HepG2 (cell line): Measurements from ENCODE around the gene NINL. TPM values are rescaled to one million over a fixed set of nuclear protein-coding genes. Genes with fewer than 3 reads are reported as not detected.

ENCODE experiments used
- DNMT1 ChIP-seq: sonication (generic); formaldehyde crosslinking; IDR thresholded peaks from 2 replicates; pipeline ENCODE4 v1.5.1; 2020; ENCODE audit warnings: mild to moderate bottlenecking, missing genetic modification reagents
- EHMT2 ChIP-seq: fragments of 200-600 bp; sonication (generic); IDR thresholded peaks from 2 replicates; pipeline ENCODE4 v1.7.0; 2017; ENCODE audit warnings: antibody characterized with exemption, low read depth, low read length, borderline replicate concordance
- GTF2F1 ChIP-seq: fragments of 150-350 bp; IDR thresholded peaks from 2 replicates; pipeline ENCODE4 v1.6.1; 2014; ENCODE audit warnings: low read length
- HOXA5 ChIP-seq: sonication (generic); formaldehyde crosslinking; IDR thresholded peaks from 2 replicates; pipeline ENCODE4 v1.4.0; 2020; ENCODE audit warnings: missing genetic modification reagents
- MBD4 ChIP-seq: IDR thresholded peaks from 2 replicates; pipeline ENCODE4 v1.6.1; 2012; ENCODE audit warnings: low read length, inconsistent platforms, borderline replicate concordance
- NRL ChIP-seq: sonication (generic); formaldehyde crosslinking; IDR thresholded peaks from 2 replicates; pipeline ENCODE4 v1.5.0; 2020; ENCODE audit warnings: missing genetic modification reagents, mild to moderate bottlenecking, moderate library complexity, borderline replicate concordance
- SOX13 ChIP-seq, 3 experiments: fragments of 450-650 bp in 1 of 3; sonication (generic) in 1 of 3; formaldehyde crosslinking in 1 of 3; IDR thresholded peaks in 2 of 3; conservative IDR thresholded peaks in 1 of 3; 2 replicates each; pipeline versions ENCODE4 v1.5.0 to v1.6.1; 2016 to 2020; ENCODE audit warnings: antibody characterized with exemption in 1 of 3, mild to moderate bottlenecking in 1 of 3, missing compliant biosample characterization in 1 of 3, missing genetic modification reagents in 1 of 3, moderate library complexity in 1 of 3
- ZBTB1 ChIP-seq: sonication (generic); formaldehyde crosslinking; IDR thresholded peaks from 2 replicates; pipeline ENCODE4 v1.4.0; 2020; ENCODE audit warnings: missing genetic modification reagents, borderline replicate concordance
- ZC3H4 ChIP-seq: sonication (generic); formaldehyde crosslinking; IDR thresholded peaks from 2 replicates; pipeline ENCODE4 v1.4.0; 2020; ENCODE audit warnings: missing genetic modification reagents, borderline replicate concordance
- ZNF569 ChIP-seq: sonication (generic); formaldehyde crosslinking; IDR thresholded peaks from 2 replicates; pipeline ENCODE4 v1.5.0; 2020; ENCODE audit warnings: mild to moderate bottlenecking, missing genetic modification reagents, moderate library complexity, borderline replicate concordance
- ZSCAN31 ChIP-seq: sonication (generic); formaldehyde crosslinking; IDR thresholded peaks from 2 replicates; pipeline ENCODE4 v1.5.0; 2020; ENCODE audit warnings: low read depth, mild to moderate bottlenecking, missing genetic modification reagents
- polyA plus RNA-seq, 8 experiments: library from polyadenylated mRNA; depleted of rRNA in 3 of 8; stranded (reverse) in 7 of 8; unstranded in 1 of 8; fragments of >200 nt; fragmentation: Illumina TruSeq in 4 of 8; extraction: Trizol in 4 of 8; gene quantifications; 2 replicates each; pipeline versions ENCODE4 v1.2.1 to v1.2.3, GENCODE V29; 2011 to 2016; ENCODE audit warnings: low read depth in 4 of 8, missing spikeins in 1 of 8, mixed read lengths in 1 of 8; ENCODE audit not compliant: insufficient read depth in 1 of 8
- total RNA-seq, 5 experiments: library from RNA; depleted of rRNA; stranded (reverse); fragments of >200 nt; fragmentation: Illumina TruSeq; extraction: Trizol; gene quantifications; 2 replicates each; pipeline ENCODE4 v1.2.3, GENCODE V29; 2016; ENCODE audit warnings: low read depth in 1 of 5
- TF ChIP-seq, protein P1 (sequence below): sonication (generic); formaldehyde crosslinking; IDR thresholded peaks from 2 replicates; pipeline ENCODE4 v1.8.0; 2022; ENCODE audit warnings: mild to moderate bottlenecking, missing genetic modification reagents, moderate library complexity
- TF ChIP-seq, protein P2 (sequence below): sonication (generic); formaldehyde crosslinking; IDR thresholded peaks from 2 replicates; pipeline ENCODE4 v1.5.1; 2020; ENCODE audit warnings: missing genetic modification reagents, mild to moderate bottlenecking, borderline replicate concordance
- TF ChIP-seq, protein P3 (sequence below): sonication (generic); formaldehyde crosslinking; IDR thresholded peaks from 2 replicates; pipeline ENCODE4 v1.5.0; 2020; ENCODE audit warnings: missing genetic modification reagents
- TF ChIP-seq, protein P4 (sequence below): sonication (generic); formaldehyde crosslinking; IDR thresholded peaks from 2 replicates; pipeline ENCODE4 v1.5.0; 2020; ENCODE audit warnings: mild to moderate bottlenecking, missing genetic modification reagents, borderline replicate concordance
- TF ChIP-seq, protein P5 (sequence below): sonication (generic); formaldehyde crosslinking; IDR thresholded peaks from 2 replicates; pipeline ENCODE4 v1.4.0; 2020; ENCODE audit warnings: missing genetic modification reagents

Gene NINL
- total and polyA plus RNA-seq, 2 of the 13 experiments (the other 11 are each of a cell fraction or from before 2014, with no cell fraction given): 32.3 to 34.3 TPM

DNA sequence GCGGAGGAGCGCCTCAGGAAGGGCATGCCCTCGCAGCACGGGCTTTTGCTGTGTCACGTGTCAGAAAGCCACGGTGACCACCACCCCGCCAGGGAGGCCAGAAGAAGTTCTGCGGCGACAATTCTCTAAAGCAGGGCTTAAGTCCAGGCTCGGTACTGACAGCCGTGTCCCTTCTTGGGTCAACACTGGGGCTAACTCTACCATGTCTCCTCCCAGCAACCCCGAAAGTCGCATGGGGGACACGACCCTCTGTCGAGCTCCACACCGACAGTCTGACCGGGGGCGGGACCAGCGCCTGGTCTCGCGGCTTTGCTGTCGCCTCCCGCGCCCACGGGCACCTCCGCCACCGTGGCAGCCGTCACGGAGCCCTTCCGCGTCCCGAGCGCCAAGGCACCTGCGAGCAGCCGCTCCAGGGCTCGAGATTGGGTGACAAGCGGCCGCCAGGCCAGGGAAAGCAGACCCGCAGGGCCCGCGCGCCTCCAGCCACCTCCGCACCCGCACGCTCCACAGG is 37.9 kb upstream of the NINL start (continued):
- TF ChIP-seq DNMT1 (CRISPR knock-in tag) (0 out of 2 replicates have a peak, but pooled peaks have one; percentile 70), MBD4 (no peak), GTF2F1 (no peak; the same call in 1 of the 2 replicates), EHMT2 (no peak), SOX13 (IDR thresholded peaks at IDR 0.05) (no peak), SOX13 (CRISPR knock-in tag; conservative IDR thresholded peaks at IDR 0.05 in 1 of 2, IDR thresholded peaks at IDR 0.05 in 1 of 2) (no peak), ZBTB1 (CRISPR knock-in tag) (no peak), ZNF569 (no peak), NRL (peak; percentile 97), HOXA5 (CRISPR knock-in tag) (no peak), ZSCAN31 (CRISPR knock-in tag) (no peak), ZC3H4 (CRISPR knock-in tag) (no peak)
- TF ChIP-seq, protein P1, sequence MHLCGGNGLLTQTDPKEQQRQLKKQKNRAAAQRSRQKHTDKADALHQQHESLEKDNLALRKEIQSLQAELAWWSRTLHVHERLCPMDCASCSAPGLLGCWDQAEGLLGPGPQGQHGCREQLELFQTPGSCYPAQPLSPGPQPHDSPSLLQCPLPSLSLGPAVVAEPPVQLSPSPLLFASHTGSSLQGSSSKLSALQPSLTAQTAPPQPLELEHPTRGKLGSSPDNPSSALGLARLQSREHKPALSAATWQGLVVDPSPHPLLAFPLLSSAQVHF: peak; percentile 46
- TF ChIP-seq, protein P2, sequence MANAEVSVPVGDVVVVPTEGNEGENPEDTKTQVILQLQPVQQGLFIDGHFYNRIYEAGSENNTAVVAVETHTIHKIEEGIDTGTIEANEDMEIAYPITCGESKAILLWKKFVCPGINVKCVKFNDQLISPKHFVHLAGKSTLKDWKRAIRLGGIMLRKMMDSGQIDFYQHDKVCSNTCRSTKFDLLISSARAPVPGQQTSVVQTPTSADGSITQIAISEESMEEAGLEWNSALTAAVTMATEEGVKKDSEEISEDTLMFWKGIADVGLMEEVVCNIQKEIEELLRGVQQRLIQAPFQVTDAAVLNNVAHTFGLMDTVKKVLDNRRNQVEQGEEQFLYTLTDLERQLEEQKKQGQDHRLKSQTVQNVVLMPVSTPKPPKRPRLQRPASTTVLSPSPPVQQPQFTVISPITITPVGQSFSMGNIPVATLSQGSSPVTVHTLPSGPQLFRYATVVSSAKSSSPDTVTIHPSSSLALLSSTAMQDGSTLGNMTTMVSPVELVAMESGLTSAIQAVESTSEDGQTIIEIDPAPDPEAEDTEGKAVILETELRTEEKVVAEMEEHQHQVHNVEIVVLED (CRISPR knock-in tag): no peak
- TF ChIP-seq, protein P3, sequence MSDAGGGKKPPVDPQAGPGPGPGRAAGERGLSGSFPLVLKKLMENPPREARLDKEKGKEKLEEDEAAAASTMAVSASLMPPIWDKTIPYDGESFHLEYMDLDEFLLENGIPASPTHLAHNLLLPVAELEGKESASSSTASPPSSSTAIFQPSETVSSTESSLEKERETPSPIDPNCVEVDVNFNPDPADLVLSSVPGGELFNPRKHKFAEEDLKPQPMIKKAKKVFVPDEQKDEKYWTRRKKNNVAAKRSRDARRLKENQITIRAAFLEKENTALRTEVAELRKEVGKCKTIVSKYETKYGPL (CRISPR knock-in tag): no peak
- TF ChIP-seq, protein P4, sequence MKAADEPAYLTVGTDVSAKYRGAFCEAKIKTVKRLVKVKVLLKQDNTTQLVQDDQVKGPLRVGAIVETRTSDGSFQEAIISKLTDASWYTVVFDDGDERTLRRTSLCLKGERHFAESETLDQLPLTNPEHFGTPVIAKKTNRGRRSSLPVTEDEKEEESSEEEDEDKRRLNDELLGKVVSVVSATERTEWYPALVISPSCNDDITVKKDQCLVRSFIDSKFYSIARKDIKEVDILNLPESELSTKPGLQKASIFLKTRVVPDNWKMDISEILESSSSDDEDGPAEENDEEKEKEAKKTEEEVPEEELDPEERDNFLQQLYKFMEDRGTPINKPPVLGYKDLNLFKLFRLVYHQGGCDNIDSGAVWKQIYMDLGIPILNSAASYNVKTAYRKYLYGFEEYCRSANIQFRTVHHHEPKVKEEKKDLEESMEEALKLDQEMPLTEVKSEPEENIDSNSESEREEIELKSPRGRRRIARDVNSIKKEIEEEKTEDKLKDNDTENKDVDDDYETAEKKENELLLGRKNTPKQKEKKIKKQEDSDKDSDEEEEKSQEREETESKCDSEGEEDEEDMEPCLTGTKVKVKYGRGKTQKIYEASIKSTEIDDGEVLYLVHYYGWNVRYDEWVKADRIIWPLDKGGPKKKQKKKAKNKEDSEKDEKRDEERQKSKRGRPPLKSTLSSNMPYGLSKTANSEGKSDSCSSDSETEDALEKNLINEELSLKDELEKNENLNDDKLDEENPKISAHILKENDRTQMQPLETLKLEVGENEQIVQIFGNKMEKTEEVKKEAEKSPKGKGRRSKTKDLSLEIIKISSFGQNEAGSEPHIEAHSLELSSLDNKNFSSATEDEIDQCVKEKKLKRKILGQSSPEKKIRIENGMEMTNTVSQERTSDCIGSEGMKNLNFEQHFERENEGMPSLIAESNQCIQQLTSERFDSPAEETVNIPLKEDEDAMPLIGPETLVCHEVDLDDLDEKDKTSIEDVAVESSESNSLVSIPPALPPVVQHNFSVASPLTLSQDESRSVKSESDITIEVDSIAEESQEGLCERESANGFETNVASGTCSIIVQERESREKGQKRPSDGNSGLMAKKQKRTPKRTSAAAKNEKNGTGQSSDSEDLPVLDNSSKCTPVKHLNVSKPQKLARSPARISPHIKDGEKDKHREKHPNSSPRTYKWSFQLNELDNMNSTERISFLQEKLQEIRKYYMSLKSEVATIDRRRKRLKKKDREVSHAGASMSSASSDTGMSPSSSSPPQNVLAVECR (CRISPR knock-in tag): no peak; the same call in 1 of the 2 replicates
- TF ChIP-seq, protein P5, sequence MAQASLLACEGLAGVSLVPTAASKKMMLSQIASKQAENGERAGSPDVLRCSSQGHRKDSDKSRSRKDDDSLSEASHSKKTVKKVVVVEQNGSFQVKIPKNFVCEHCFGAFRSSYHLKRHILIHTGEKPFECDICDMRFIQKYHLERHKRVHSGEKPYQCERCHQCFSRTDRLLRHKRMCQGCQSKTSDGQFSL (CRISPR knock-in tag): no peak
